PC-9 (cell line): Measurements from ENCODE around the gene CD4. TPM values are rescaled to one million over a fixed set of nuclear protein-coding genes. Genes with fewer than 3 reads are reported as not detected.

Source experiments
- BruUV-seq: library from RNA; stranded (reverse); fragments of 400-500 nt; replicated peaks from 2 replicates; lab custom pipeline; 2021; lab: Mats Ljungman, UMichigan
- CTCF ChIA-PET: fragments of 300-600 bp; sonication (Branson Sonifier 250); formaldehyde crosslinking; loops from one replicate; lab custom pipeline; 2022; ENCODE audit warnings: antibody characterized with exemption; lab: Charles Lee
- POLR2A ChIA-PET: fragments of 300-600 bp; sonication (Branson Sonifier 250); formaldehyde crosslinking; loops from one replicate; lab custom pipeline; 2022; ENCODE audit warnings: antibody characterized with exemption; ENCODE audit not compliant: unreplicated experiment; lab: Charles Lee
- DNase-seq, 2 experiments: peaks; one replicate each; pipeline versions ENCODE4 v3.0.0 to v3.0.0-alpha.2; 2015 to 2022; ENCODE audit warnings: mixed read lengths in 1 of 2
- H2AFZ ChIP-seq: fragments of 200-600 bp; sonication (generic); 2 replicates; pipeline ENCODE4 v1.8.1; 2017; ENCODE audit warnings: antibody characterized with exemption
- H3F3A ChIP-seq: fragments of 200-600 bp; sonication (generic); 2 replicates; pipeline ENCODE4 v1.8.1; 2017; ENCODE audit warnings: antibody characterized with exemption, mild to moderate bottlenecking, low read depth; ENCODE audit not compliant: insufficient read depth
- H3K27ac ChIP-seq: fragments of 200-600 bp; sonication (generic); 2 replicates; pipeline ENCODE4 v1.6.1; 2016; ENCODE audit warnings: mixed run types
- H3K27me3 ChIP-seq: fragments of 200-600 bp; sonication (generic); 2 replicates; pipeline ENCODE4 v1.6.1; 2016; ENCODE audit warnings: low read depth, mixed run types; ENCODE audit not compliant: insufficient read depth
- H3K36me3 ChIP-seq: fragments of 200-600 bp; sonication (generic); 2 replicates; pipeline ENCODE4 v1.6.1; 2016; ENCODE audit warnings: low read depth, mixed run types
- H3K4me1 ChIP-seq: fragments of 200-600 bp; sonication (generic); replicated peaks from 2 replicates; pipeline ENCODE4 v1.6.1; 2016; ENCODE audit warnings: mixed run types; ENCODE audit not compliant: insufficient read depth
- H3K4me2 ChIP-seq: fragments of 200-600 bp; sonication (generic); 2 replicates; pipeline ENCODE4 v1.6.1; 2017; ENCODE audit warnings: mixed run types
- H3K4me3 ChIP-seq: fragments of 200-600 bp; sonication (generic); 2 replicates; pipeline ENCODE4 v1.6.1; 2016; ENCODE audit warnings: mixed run types
- H3K79me2 ChIP-seq: fragments of 200-600 bp; sonication (generic); 2 replicates; pipeline ENCODE4 v1.6.1; 2017; ENCODE audit warnings: low read depth, mixed run types
- H3K9me2 ChIP-seq: fragments of 200-600 bp; sonication (generic); 2 replicates; pipeline ENCODE4 v1.8.1; 2017; ENCODE audit warnings: mild to moderate bottlenecking; ENCODE audit not compliant: insufficient read depth
- H3K9me3 ChIP-seq: fragments of 200-600 bp; sonication (generic); 2 replicates; pipeline ENCODE4 v1.8.1; 2016; ENCODE audit warnings: low read depth; ENCODE audit not compliant: insufficient read depth
- H4K20me1 ChIP-seq: fragments of 200-600 bp; sonication (generic); 2 replicates; pipeline ENCODE4 v1.8.1; 2017; ENCODE audit not compliant: insufficient read depth
- EZH2 ChIP-seq: fragments of 200-600 bp; sonication (generic); IDR thresholded peaks from 2 replicates; pipeline ENCODE4 v1.8.0; 2017; ENCODE audit warnings: antibody characterized with exemption, low read depth
- intact Hi-C: fragments of 100-400 bp; cut with micrococcal nuclease; formaldehyde crosslinking; loops from one replicate; pipeline ENCODE4 v1.10.0; 2022; ENCODE audit not compliant: unreplicated experiment
- total RNA-seq: library from RNA; stranded (reverse); gene quantifications from 2 replicates; pipeline ENCODE4 v1.2.3, GENCODE V29; 2021
- TF ChIP-seq, protein P1 (sequence below): fragments of 200-600 bp; sonication (generic); conservative IDR thresholded peaks from 2 replicates; pipeline ENCODE4 v1.6.1; 2017; ENCODE audit warnings: mixed run types, antibody characterized with exemption, mild to moderate bottlenecking, moderate library complexity

The CD4 gene
- total RNA-seq, 1 experiment from 2014 or later: 1.0 TPM

DNA sequence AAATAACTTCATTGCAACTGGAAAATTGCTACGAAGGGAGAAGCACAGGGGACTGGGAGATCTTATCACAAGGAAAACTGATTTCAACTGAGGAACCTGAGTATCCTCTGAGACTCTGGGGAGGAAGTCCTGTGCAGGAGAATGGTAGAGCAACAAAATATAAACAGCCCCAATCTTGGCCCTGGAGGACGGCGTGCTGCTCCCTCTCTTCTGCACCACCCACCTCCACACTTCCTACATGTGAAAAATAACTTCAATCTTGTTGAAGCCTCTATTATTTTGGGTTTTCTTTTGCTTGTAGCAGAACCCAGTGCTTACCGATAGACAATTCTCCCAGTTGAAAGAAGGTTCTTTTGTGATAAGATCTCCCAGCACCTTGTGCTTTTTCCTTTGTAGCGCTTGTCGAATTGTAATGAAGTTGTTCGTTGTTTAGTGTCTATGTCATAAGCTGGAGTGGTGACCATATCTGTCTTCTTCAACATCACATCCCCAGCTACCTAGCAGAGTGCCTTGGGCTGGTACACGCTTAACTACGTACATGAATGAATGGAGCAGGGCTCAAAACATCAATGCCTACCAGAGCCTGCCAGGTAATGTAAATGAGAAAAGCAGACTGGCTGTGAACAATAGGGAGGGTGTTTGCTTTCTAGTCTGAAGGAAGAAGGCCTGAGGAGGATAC is 2.8 kb upstream of the CD4 start:
- CTCF ChIA-PET: interaction anchor here (0.6 kb wide), 1 partner anchor 105 kb away, joined by 3 read pairs; no protein-coding TSS in a partner anchor
- Histone ChIP-seq H3K4me1 (no peaks in the 10 kb centered on the region), H2AFZ (no peak overlapping the region), H3F3A (0 out of 2 replicates have a peak, but pooled peaks cover 2% of the 10 kb centered on the region), H3K27me3 (0 out of 2 replicates have a peak, but pooled peaks cover under 1% of the 10 kb centered on the region), H3K79me2 (no peaks in the 10 kb centered on the region), H3K4me3 (no peak overlapping the region), H3K36me3 (no peaks in the 10 kb centered on the region), H4K20me1 (no peaks in the 10 kb centered on the region), H3K9me3 (no peaks in the 10 kb centered on the region), H3K27ac (no peak overlapping the region), H3K9me2 (no peaks in the 10 kb centered on the region), H3K4me2 (no peak overlapping the region)
- no peak for DNase-seq
- no TSS peak for BruUV-seq
- POLR2A ChIA-PET: interaction anchor here (0.6 kb wide), 2 partner anchors 21 to 335 kb away, joined by 3 read pairs; partner anchors contain the start of genes PTMS and TAPBPL
- intact Hi-C loops: no loop called here
- no peak for TF ChIP-seq EZH2
- TF ChIP-seq, protein P1, sequence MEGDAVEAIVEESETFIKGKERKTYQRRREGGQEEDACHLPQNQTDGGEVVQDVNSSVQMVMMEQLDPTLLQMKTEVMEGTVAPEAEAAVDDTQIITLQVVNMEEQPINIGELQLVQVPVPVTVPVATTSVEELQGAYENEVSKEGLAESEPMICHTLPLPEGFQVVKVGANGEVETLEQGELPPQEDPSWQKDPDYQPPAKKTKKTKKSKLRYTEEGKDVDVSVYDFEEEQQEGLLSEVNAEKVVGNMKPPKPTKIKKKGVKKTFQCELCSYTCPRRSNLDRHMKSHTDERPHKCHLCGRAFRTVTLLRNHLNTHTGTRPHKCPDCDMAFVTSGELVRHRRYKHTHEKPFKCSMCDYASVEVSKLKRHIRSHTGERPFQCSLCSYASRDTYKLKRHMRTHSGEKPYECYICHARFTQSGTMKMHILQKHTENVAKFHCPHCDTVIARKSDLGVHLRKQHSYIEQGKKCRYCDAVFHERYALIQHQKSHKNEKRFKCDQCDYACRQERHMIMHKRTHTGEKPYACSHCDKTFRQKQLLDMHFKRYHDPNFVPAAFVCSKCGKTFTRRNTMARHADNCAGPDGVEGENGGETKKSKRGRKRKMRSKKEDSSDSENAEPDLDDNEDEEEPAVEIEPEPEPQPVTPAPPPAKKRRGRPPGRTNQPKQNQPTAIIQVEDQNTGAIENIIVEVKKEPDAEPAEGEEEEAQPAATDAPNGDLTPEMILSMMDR: no peak

DNA sequence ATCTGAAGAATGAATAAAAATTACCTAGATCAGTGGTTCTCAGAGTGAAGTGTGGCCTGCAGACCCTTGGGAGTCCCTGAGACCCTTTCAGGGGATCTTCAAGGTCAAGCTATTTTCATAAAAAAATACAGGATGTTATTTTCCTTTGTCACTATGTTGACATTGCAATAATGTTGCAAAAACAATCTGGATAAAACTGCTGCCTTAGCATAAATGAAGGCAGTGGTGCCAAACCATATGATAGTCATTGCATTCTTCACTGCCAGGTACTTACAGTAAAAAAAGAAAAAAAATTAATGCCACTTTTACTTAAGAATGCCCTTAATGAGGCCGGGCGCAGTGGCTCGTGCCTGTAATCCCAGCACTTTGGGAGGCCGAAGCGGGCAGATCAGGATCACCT is 2.0 kb upstream of the CD4 start:
- no peaks in the 10 kb centered on the region for H3K9me2 ChIP-seq
- POLR2A ChIA-PET: interaction anchor here (0.6 kb wide), 2 partner anchors 21 to 335 kb away, joined by 3 read pairs; partner anchors contain the start of genes PTMS and TAPBPL
- no peaks in the 10 kb centered on the region for H4K20me1 ChIP-seq
- H3K36me3 ChIP-seq: no peaks in the 10 kb centered on the region
- H3F3A ChIP-seq: 0 out of 2 replicates have a peak, but pooled peaks cover 2% of the 10 kb centered on the region
- intact Hi-C loops: no loop called here
- H3K4me1 ChIP-seq: no peaks in the 10 kb centered on the region
- TF ChIP-seq EZH2: no peak
- H3K27me3 ChIP-seq: peaks cover 8% of the 10 kb centered on the region; the same call in 1 of the 2 replicates
- DNase-seq: no peak
- H3K4me2 ChIP-seq: no peak overlapping the region
- no peaks in the 10 kb centered on the region for H3K79me2 ChIP-seq
- CTCF ChIA-PET: interaction anchor here (0.6 kb wide), 1 partner anchor 105 kb away, joined by 3 read pairs; no protein-coding TSS in a partner anchor
- no peak overlapping the region for H2AFZ ChIP-seq
- H3K27ac ChIP-seq: no peak overlapping the region
- no peak overlapping the region for H3K4me3 ChIP-seq
- H3K9me3 ChIP-seq: no peaks in the 10 kb centered on the region
- BruUV-seq: no TSS peak

DNA sequence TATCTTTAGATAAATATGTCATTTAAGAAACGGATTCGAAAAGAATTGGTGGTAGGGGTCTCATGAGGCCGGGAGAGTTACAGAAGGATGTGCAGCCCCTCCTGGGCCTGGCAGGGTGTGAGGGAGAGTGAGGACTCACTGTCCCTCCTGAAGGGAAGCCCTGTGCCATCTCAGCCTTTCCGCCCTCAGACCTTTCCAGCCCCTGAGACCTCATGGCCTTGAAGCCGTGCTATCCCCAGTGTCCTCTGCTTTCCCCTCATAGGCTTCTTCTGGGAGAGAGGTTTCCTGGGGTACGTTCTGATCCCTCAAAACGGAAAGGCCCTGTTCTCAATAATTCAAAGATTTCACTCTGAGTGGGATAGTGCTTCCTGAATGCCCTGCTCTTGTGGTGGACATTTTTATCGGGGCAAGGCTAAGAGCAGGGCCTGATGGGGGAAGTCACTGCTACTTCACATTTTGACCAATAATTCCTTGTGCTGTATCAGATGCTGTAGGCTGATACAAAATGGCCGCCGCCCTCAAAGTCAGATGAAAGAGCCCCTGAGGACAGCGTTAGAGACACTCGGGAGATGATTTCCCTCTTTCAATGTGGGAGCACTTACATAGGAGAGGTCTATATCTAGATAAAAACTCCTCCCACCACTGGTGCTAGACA is 1.3 kb downstream of the CD4 start:
- intact Hi-C loops: no loop called here
- Histone ChIP-seq H3K4me1 (no peaks in the 10 kb centered on the region), H3K27ac (no peak overlapping the region), H4K20me1 (no peaks in the 10 kb centered on the region), H3K9me2 (no peaks in the 10 kb centered on the region), H3K4me3 (no peak overlapping the region), H3K36me3 (no peaks in the 10 kb centered on the region), H3K4me2 (no peak overlapping the region), H3F3A (0 out of 2 replicates have a peak, but pooled peaks cover 2% of the 10 kb centered on the region), H3K9me3 (no peaks in the 10 kb centered on the region), H2AFZ (no peak overlapping the region), H3K27me3 (peaks cover 39% of the 10 kb centered on the region), H3K79me2 (no peaks in the 10 kb centered on the region)
- ChIA-PET POLR2A (interaction anchor here (0.6 kb wide), 1 partner anchor 25 kb away, joined by 4 read pairs; the partner anchor contains the start of gene PTMS), CTCF (no interaction called here)
- TF ChIP-seq, protein P1: no peak
- TF ChIP-seq EZH2: no peak
- no TSS peak for BruUV-seq
- DNase-seq: no peak
